Lung (tissue), 12 donors: Measurements from ENCODE around the gene SLC7A6OS. TPM values are rescaled to one million over a fixed set of nuclear protein-coding genes. Genes with fewer than 3 reads are reported as not detected.

Experiments used
- ATAC-seq: fragments of 200-7000 bp; cut with Tn5 transposase; one replicate; pipeline ENCODE4 v1.9.1; 2020; ENCODE audit warnings: moderate number of reproducible peaks; ENCODE audit not compliant: insufficient read depth, low FRiP score
- DNase-seq, 3 donors: peaks; one replicate each; pipeline ENCODE4 v3.0.0-alpha.2; 2013 to 2017
- H3K27ac ChIP-seq, 2 donors: one replicate each; pipeline ENCODE4 v1.5.1; 2013; ENCODE audit warnings: mild to moderate bottlenecking in 2 of 2, moderate library complexity in 2 of 2, control low read depth in 1 of 2, inconsistent platforms in 1 of 2, low read depth in 1 of 2, low read length in 1 of 2
- H3K27me3 ChIP-seq, 3 donors: one replicate each; pipeline ENCODE4 v1.5.1; 2013; ENCODE audit warnings: low read length in 2 of 3; ENCODE audit not compliant: control insufficient read depth in 3 of 3, insufficient read depth in 3 of 3
- H3K36me3 ChIP-seq, 4 donors: one replicate each; pipeline ENCODE4 v1.5.1; 2013; ENCODE audit warnings: low read length in 4 of 4, mild to moderate bottlenecking in 1 of 4, moderate library complexity in 1 of 4; ENCODE audit not compliant: control insufficient read depth in 4 of 4, insufficient read depth in 4 of 4
- H3K4me1 ChIP-seq, 5 donors: one replicate each; pipeline ENCODE4 v1.5.1; 2013; ENCODE audit warnings: low read length in 5 of 5, mild to moderate bottlenecking in 2 of 5, moderate library complexity in 1 of 5; ENCODE audit not compliant: control insufficient read depth in 5 of 5, insufficient read depth in 5 of 5
- H3K4me3 ChIP-seq: one replicate; pipeline ENCODE4 v1.5.1; 2013; ENCODE audit warnings: mild to moderate bottlenecking, control low read depth, moderate library complexity
- H3K9ac ChIP-seq, 2 donors: one replicate each; pipeline ENCODE4 v1.5.1; 2013; ENCODE audit warnings: low read length in 2 of 2, control low read depth in 1 of 2; ENCODE audit not compliant: insufficient read depth in 1 of 2
- H3K9me3 ChIP-seq, 4 donors: one replicate each; pipeline ENCODE4 v1.5.1; 2013; ENCODE audit warnings: low read length in 3 of 4, mild to moderate bottlenecking in 1 of 4, moderate library complexity in 1 of 4; ENCODE audit not compliant: control insufficient read depth in 4 of 4, insufficient read depth in 3 of 4
- WGBS, 2 donors: extraction: QIAGEN DNeasy Blood & Tissue Kit; methylation state at CpG; one replicate each; pipeline ENCODE4 v1.1.7; 2013; 5-methylcytosine and 5-hydroxymethylcytosine counted together
- polyA plus RNA-seq, 2 donors: library from polyadenylated mRNA; stranded (reverse); fragments of 200-250 nt; gene quantifications; one replicate each; pipeline ENCODE4 v1.2.1, GENCODE V29; 2013
- total RNA-seq, 2 donors: library from RNA; depleted of rRNA in 1 of 2; stranded (reverse); fragments of >200 nt in 1 of 2; gene quantifications; one replicate each; pipeline ENCODE4 v1.2.1, GENCODE V29; 2014 to 2021
- TF ChIP-seq, protein P1 (sequence below): IDR thresholded peaks from 2 replicates; pipeline ENCODE4 v1.5.1; 2012; ENCODE audit warnings: mild to moderate bottlenecking; ENCODE audit errors: control extremely low read depth, extremely low read depth
- donor health status: control.
- donor health status: control.
- donor health status: Bipolar disorder and iron deficiency.
- donor health status: healthy.
- donor health status: DM: yes; HTN: yes; CAD: no.

SLC7A6OS gene
- total and polyA plus RNA-seq, 4 donors = 6.3 to 18.9 (median 12.0) TPM

DNA sequence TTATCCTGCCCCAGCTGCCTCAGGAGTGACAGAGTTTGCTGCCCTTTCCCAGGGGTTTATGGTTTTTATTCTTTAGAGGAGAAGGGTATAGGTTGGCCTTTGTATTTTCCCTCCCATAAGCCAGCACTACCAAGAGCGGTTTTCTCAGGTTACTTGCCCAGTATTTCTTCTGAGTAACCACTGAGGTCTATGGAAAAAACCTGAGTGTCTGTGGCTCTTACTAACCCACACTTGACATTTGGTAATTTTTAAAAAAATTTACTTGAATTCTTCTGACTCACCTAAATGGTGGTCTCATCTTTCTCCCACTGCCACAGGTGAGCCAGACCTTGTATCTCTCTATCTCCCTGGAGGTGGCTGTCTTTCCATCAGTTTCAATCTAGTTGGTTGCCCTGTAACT, 40.4 kb downstream of the SLC7A6OS start:
- ATAC-seq (no peak), DNase-seq (no peak)
- WGBS, 2 donors = 0 to 59% methylated on average over 1 of the region's 1 CpG
- H3K27ac ChIP-seq = no peak overlapping the region
- no peak overlapping the region for H3K9ac ChIP-seq
- peaks cover 0 to 3% (median 0%) of the 10 kb centered on the region in 4 donors for H3K9me3 ChIP-seq
- peaks cover 0 to 14% (median 4%) of the 10 kb centered on the region in 4 donors for H3K36me3 ChIP-seq
- peaks cover 0 to 27% (median 10%) of the 10 kb centered on the region in 5 donors for H3K4me1 ChIP-seq
- TF ChIP-seq, protein P1, sequence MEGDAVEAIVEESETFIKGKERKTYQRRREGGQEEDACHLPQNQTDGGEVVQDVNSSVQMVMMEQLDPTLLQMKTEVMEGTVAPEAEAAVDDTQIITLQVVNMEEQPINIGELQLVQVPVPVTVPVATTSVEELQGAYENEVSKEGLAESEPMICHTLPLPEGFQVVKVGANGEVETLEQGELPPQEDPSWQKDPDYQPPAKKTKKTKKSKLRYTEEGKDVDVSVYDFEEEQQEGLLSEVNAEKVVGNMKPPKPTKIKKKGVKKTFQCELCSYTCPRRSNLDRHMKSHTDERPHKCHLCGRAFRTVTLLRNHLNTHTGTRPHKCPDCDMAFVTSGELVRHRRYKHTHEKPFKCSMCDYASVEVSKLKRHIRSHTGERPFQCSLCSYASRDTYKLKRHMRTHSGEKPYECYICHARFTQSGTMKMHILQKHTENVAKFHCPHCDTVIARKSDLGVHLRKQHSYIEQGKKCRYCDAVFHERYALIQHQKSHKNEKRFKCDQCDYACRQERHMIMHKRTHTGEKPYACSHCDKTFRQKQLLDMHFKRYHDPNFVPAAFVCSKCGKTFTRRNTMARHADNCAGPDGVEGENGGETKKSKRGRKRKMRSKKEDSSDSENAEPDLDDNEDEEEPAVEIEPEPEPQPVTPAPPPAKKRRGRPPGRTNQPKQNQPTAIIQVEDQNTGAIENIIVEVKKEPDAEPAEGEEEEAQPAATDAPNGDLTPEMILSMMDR = no peak
- H3K4me3 ChIP-seq = no peak overlapping the region
- H3K27me3 ChIP-seq = no peaks in the 10 kb centered on the region

DNA sequence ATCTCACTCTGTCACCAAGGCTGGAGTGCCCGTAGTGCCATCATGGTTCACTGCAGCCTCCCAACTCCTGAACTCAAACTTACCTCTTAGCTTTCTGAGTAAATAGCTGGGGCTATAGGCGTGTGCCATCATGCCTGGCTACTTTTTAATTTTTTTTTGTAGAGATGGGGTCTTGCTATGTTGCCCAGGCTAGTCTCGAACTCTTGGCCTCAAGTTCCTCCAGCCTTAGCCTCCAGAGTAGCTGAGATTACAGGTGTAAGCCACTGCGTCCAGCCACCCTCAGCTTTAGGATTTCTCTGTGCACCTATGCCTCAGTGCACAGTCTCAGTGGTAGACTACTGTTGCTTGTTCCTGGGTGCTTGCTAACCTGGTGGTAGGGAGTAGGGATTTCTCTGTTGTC, 41.0 kb downstream of the SLC7A6OS start:
- Histone ChIP-seq H3K27me3 (no peaks in the 10 kb centered on the region), H3K4me1 (peaks cover 0 to 27% (median 10%) of the 10 kb centered on the region in 5 donors), H3K27ac (peak overlapping the region in 1 of 2 donors; percentile 26), H3K4me3 (no peak overlapping the region), H3K36me3 (peaks cover 0 to 12% (median 3%) of the 10 kb centered on the region in 4 donors), H3K9ac (no peak overlapping the region), H3K9me3 (peaks cover 0 to 3% (median 0%) of the 10 kb centered on the region in 4 donors)
- TF ChIP-seq, protein P1 = no peak
- DNase-seq = no peak
- no peak for ATAC-seq
- WGBS, 2 donors = 92 to 94% methylated on average over 4 of the region's 4 CpGs

DNA sequence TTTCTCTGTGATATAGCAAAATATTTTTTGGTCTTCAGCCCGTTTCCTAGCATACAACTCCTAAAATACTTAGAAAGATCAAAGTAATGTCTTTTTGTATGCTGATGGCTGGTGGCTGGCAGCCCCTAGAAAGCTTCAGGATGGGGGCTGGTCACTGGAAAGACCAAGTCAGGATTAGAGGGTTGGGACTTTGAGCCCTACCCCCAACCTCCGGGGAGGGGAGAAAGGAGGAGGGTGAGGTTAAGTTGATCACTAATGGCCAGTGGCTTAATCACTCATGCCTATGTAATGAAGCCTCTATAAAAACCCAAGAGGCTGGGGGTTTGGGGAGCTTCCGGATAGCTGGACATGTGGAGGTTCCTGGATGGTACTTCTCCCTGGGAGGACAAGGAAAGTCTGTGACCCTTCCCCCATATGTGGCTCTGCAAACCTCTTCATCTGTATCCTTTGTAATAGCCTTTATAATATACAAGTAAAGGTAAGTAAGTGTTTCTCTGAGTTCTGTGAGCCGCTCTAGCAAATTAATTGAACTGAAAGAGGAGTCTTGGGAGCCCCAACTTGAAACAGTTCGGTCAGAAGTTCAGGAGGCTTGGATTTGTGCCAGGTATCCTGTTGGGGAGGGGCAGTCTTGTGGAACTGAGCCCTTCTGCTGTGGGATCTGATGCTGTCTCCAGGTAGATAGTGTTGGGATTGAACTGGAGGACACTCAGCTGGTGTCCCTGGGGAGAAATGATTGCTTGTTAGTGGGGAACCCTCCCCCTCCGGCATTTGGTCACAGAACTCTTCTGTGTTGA, 42.9 kb downstream of the SLC7A6OS start:
- peaks cover 0 to 4% (median 0%) of the 10 kb centered on the region in 4 donors for H3K36me3 ChIP-seq
- TF ChIP-seq, protein P1 = no peak
- H3K4me3 ChIP-seq = no peak overlapping the region
- 75 to 80% methylated on average over 6 of the region's 6 CpGs for WGBS, 2 donors
- no peaks in the 10 kb centered on the region for H3K9me3 ChIP-seq
- peak overlapping the region in 1 of 2 donors; percentile 55 for H3K27ac ChIP-seq
- peak in 1 of 3 donors; percentile 37 for DNase-seq
- no peaks in the 10 kb centered on the region for H3K27me3 ChIP-seq
- H3K9ac ChIP-seq = no peak overlapping the region
- ATAC-seq = no peak
- H3K4me1 ChIP-seq = peaks cover 0 to 27% (median 7%) of the 10 kb centered on the region in 5 donors
